PC-9 (cell line): ENCODE results near the gene RRP9. TPM values are rescaled to one million over a fixed set of nuclear protein-coding genes. Genes with fewer than 3 reads are reported as not detected.

Source experiments
- BruUV-seq: library from RNA; stranded (reverse); fragments of 400-500 nt; replicated peaks from 2 replicates; lab custom pipeline; 2021; lab: Mats Ljungman, UMichigan
- CTCF ChIA-PET: fragments of 300-600 bp; sonication (Branson Sonifier 250); formaldehyde crosslinking; loops from one replicate; lab custom pipeline; 2022; ENCODE audit warnings: antibody characterized with exemption; lab: Charles Lee
- POLR2A ChIA-PET: fragments of 300-600 bp; sonication (Branson Sonifier 250); formaldehyde crosslinking; loops from one replicate; lab custom pipeline; 2022; ENCODE audit warnings: antibody characterized with exemption; ENCODE audit not compliant: unreplicated experiment; lab: Charles Lee
- DNase-seq, 2 experiments: peaks; one replicate each; pipeline versions ENCODE4 v3.0.0 to v3.0.0-alpha.2; 2015 to 2022; ENCODE audit warnings: mixed read lengths in 1 of 2
- H2AFZ ChIP-seq: fragments of 200-600 bp; sonication (generic); 2 replicates; pipeline ENCODE4 v1.8.1; 2017; ENCODE audit warnings: antibody characterized with exemption
- H3F3A ChIP-seq: fragments of 200-600 bp; sonication (generic); 2 replicates; pipeline ENCODE4 v1.8.1; 2017; ENCODE audit warnings: antibody characterized with exemption, mild to moderate bottlenecking, low read depth; ENCODE audit not compliant: insufficient read depth
- H3K27ac ChIP-seq: fragments of 200-600 bp; sonication (generic); 2 replicates; pipeline ENCODE4 v1.6.1; 2016; ENCODE audit warnings: mixed run types
- H3K27me3 ChIP-seq: fragments of 200-600 bp; sonication (generic); 2 replicates; pipeline ENCODE4 v1.6.1; 2016; ENCODE audit warnings: low read depth, mixed run types; ENCODE audit not compliant: insufficient read depth
- H3K36me3 ChIP-seq: fragments of 200-600 bp; sonication (generic); 2 replicates; pipeline ENCODE4 v1.6.1; 2016; ENCODE audit warnings: low read depth, mixed run types
- H3K4me1 ChIP-seq: fragments of 200-600 bp; sonication (generic); replicated peaks from 2 replicates; pipeline ENCODE4 v1.6.1; 2016; ENCODE audit warnings: mixed run types; ENCODE audit not compliant: insufficient read depth
- H3K4me2 ChIP-seq: fragments of 200-600 bp; sonication (generic); 2 replicates; pipeline ENCODE4 v1.6.1; 2017; ENCODE audit warnings: mixed run types
- H3K4me3 ChIP-seq: fragments of 200-600 bp; sonication (generic); 2 replicates; pipeline ENCODE4 v1.6.1; 2016; ENCODE audit warnings: mixed run types
- H3K79me2 ChIP-seq: fragments of 200-600 bp; sonication (generic); 2 replicates; pipeline ENCODE4 v1.6.1; 2017; ENCODE audit warnings: low read depth, mixed run types
- H3K9me2 ChIP-seq: fragments of 200-600 bp; sonication (generic); 2 replicates; pipeline ENCODE4 v1.8.1; 2017; ENCODE audit warnings: mild to moderate bottlenecking; ENCODE audit not compliant: insufficient read depth
- H3K9me3 ChIP-seq: fragments of 200-600 bp; sonication (generic); 2 replicates; pipeline ENCODE4 v1.8.1; 2016; ENCODE audit warnings: low read depth; ENCODE audit not compliant: insufficient read depth
- H4K20me1 ChIP-seq: fragments of 200-600 bp; sonication (generic); 2 replicates; pipeline ENCODE4 v1.8.1; 2017; ENCODE audit not compliant: insufficient read depth
- EZH2 ChIP-seq: fragments of 200-600 bp; sonication (generic); IDR thresholded peaks from 2 replicates; pipeline ENCODE4 v1.8.0; 2017; ENCODE audit warnings: antibody characterized with exemption, low read depth
- intact Hi-C: fragments of 100-400 bp; cut with micrococcal nuclease; formaldehyde crosslinking; loops from one replicate; pipeline ENCODE4 v1.10.0; 2022; ENCODE audit not compliant: unreplicated experiment
- total RNA-seq: library from RNA; stranded (reverse); gene quantifications from 2 replicates; pipeline ENCODE4 v1.2.3, GENCODE V29; 2021
- TF ChIP-seq, protein P1 (sequence below): fragments of 200-600 bp; sonication (generic); conservative IDR thresholded peaks from 2 replicates; pipeline ENCODE4 v1.6.1; 2017; ENCODE audit warnings: mixed run types, antibody characterized with exemption, mild to moderate bottlenecking, moderate library complexity

Gene RRP9
- total RNA-seq, 1 experiment from 2014 or later: 23.4 TPM

DNA sequence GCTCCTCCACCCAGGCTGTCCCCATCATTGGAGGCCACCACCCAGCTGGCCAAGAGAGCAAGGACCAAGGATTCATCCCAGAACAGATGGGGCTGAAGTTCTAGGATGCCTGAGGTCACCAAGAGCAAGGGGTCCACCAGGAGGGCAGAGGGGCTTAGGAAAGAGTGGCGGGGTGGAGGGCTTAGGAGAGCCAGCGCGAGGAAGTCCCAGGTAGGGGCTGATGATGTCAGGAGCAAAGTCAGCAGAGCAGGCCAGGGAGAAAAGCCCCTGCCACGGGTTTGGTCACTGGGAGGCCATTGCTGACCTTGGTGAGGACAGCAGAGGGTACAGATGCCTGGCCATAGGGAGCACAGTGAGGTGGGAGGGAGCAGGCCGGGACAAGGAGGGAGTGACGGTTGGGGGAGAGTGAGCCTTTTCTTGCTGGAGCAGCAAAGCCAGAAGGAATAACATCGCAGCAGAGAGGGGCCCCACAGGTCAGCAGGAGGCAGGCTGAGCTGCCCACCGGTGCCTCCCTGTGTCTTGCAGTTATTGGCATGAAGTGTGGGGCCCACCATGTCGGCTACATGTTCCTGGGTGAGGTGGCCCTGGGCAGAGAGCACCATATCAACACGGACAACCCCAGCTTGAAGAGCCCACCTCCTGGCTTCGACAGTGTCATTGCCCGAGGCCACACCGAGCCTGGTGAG is 5.7 kb upstream of the RRP9 start:
- H3K4me2 ChIP-seq: no peak overlapping the region
- no peak overlapping the region for H3K4me3 ChIP-seq
- TF ChIP-seq, protein P1, sequence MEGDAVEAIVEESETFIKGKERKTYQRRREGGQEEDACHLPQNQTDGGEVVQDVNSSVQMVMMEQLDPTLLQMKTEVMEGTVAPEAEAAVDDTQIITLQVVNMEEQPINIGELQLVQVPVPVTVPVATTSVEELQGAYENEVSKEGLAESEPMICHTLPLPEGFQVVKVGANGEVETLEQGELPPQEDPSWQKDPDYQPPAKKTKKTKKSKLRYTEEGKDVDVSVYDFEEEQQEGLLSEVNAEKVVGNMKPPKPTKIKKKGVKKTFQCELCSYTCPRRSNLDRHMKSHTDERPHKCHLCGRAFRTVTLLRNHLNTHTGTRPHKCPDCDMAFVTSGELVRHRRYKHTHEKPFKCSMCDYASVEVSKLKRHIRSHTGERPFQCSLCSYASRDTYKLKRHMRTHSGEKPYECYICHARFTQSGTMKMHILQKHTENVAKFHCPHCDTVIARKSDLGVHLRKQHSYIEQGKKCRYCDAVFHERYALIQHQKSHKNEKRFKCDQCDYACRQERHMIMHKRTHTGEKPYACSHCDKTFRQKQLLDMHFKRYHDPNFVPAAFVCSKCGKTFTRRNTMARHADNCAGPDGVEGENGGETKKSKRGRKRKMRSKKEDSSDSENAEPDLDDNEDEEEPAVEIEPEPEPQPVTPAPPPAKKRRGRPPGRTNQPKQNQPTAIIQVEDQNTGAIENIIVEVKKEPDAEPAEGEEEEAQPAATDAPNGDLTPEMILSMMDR: no peak
- TF ChIP-seq EZH2: no peak
- no TSS peak for BruUV-seq
- no peak overlapping the region for H3K27ac ChIP-seq
- no peaks in the 10 kb centered on the region; the same call in 1 of the 2 replicates for H3F3A ChIP-seq
- H3K9me2 ChIP-seq: no peaks in the 10 kb centered on the region
- no peaks in the 10 kb centered on the region for H3K36me3 ChIP-seq
- H4K20me1 ChIP-seq: no peaks in the 10 kb centered on the region
- H2AFZ ChIP-seq: no peak overlapping the region
- H3K79me2 ChIP-seq: no peaks in the 10 kb centered on the region
- ChIA-PET POLR2A (interaction anchor here (0.6 kb wide), 1 partner anchor 448 kb away, joined by 3 read pairs; the partner anchor contains the start of gene DCAF1), CTCF (no interaction called here)
- intact Hi-C loops: no loop called here
- DNase-seq: no peak
- no peaks in the 10 kb centered on the region for H3K27me3 ChIP-seq
- no peaks in the 10 kb centered on the region for H3K9me3 ChIP-seq
- H3K4me1 ChIP-seq: peaks cover 7% of the 10 kb centered on the region; the same call in 1 of the 2 replicates

DNA sequence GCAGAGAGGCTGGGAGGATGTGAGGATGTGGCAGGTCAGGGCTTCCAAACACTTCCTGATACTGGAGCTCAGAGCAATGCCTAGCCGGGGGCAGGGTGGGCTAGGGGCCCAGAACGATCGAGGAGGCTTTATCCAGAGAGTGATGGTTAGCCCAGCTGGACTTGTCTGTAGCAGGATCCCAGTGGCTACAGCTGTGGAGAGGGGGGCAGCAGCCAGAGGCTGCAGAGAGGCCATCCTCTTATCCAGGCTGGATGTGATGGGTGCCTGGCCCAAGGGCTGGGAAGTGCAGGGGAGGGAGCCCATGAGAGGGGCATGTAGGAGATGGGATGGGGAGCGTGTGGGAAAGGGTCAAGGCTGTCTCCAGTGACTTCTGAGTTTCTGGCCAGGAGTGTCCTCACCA is 5.1 kb upstream of the RRP9 start:
- H3K79me2 ChIP-seq: no peaks in the 10 kb centered on the region
- no peaks in the 10 kb centered on the region for H4K20me1 ChIP-seq
- no peaks in the 10 kb centered on the region; the same call in 1 of the 2 replicates for H3F3A ChIP-seq
- no peaks in the 10 kb centered on the region for H3K27me3 ChIP-seq
- DNase-seq: no peak
- H3K4me3 ChIP-seq: no peak overlapping the region
- no peaks in the 10 kb centered on the region for H3K36me3 ChIP-seq
- no peaks in the 10 kb centered on the region for H3K9me2 ChIP-seq
- TF ChIP-seq, protein P1: no peak
- TF ChIP-seq EZH2: no peak
- peaks cover 7% of the 10 kb centered on the region; the same call in 1 of the 2 replicates for H3K4me1 ChIP-seq
- no peak overlapping the region for H2AFZ ChIP-seq
- BruUV-seq: no TSS peak
- no peaks in the 10 kb centered on the region for H3K9me3 ChIP-seq
- intact Hi-C loops: no loop called here
- H3K27ac ChIP-seq: no peak overlapping the region
- H3K4me2 ChIP-seq: no peak overlapping the region
- ChIA-PET POLR2A (no interaction called here), CTCF (no interaction called here)

DNA sequence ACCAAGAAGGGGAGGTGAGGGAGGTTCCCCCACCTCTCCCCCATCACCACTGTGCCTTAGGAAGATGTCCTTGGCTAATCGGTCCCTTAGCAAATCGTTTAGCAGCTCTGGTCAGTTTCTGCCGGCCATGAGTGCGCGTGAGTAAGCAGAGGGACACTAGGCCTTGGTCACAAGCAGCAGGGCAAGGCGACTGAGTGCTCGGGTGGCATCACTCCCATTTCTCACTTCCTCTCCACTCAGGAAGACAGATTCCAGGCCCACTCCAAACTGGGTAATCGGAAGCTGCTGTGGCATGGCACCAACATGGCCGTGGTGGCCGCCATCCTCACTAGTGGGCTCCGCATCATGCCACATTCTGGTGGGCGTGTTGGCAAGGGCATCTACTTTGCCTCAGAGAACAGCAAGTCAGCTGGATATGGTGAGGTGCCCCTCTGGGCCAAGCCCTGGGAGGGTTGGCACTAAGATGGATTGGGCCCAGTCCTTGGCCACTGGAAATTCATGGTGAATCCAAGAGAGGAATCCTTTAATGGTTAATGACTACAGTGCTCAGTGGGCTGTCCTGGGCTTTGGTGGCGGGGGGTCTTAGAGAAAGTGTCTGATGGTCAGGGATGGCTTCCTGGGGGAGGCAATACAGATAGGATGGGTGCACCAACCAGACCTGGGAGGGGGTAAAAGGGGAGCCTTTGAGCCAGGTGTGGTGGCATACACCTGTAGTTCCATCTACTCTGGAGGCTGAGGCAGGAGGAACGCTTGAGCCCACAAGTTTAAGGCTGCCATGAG is 4.4 kb upstream of the RRP9 start:
- no peaks in the 10 kb centered on the region; the same call in 1 of the 2 replicates for H3F3A ChIP-seq
- H3K36me3 ChIP-seq: no peaks in the 10 kb centered on the region
- no peak overlapping the region for H3K27ac ChIP-seq
- BruUV-seq: no TSS peak
- ChIA-PET POLR2A (no interaction called here), CTCF (no interaction called here)
- no peak overlapping the region for H2AFZ ChIP-seq
- H3K4me1 ChIP-seq: peaks cover 7% of the 10 kb centered on the region; the same call in 1 of the 2 replicates
- intact Hi-C loops: no loop called here
- peaks cover 5% of the 10 kb centered on the region for H3K79me2 ChIP-seq
- no peaks in the 10 kb centered on the region for H4K20me1 ChIP-seq
- no peaks in the 10 kb centered on the region for H3K9me2 ChIP-seq
- TF ChIP-seq, protein P1: no peak
- TF ChIP-seq EZH2: no peak
- no peaks in the 10 kb centered on the region for H3K9me3 ChIP-seq
- DNase-seq: no peak
- no peak overlapping the region for H3K4me3 ChIP-seq
- no peaks in the 10 kb centered on the region for H3K27me3 ChIP-seq
- no peak overlapping the region for H3K4me2 ChIP-seq
